Fibroblast of lung (primary cell): ENCODE results near the gene PLVAP. TPM values are rescaled to one million over a fixed set of nuclear protein-coding genes. Genes with fewer than 3 reads are reported as not detected.
A peak's percentile ranks its signal among the peaks of the same experiment; 100 is the strongest.

Experiments
- DNase-seq, 2 donors: peaks; one replicate each; pipeline versions ENCODE4 v3.0.0 to v3.0.0-alpha.2; 2010; ENCODE audit warnings: low read depth in 2 of 2
- H2AFZ ChIP-seq: 2 replicates; pipeline ENCODE4 v1.5.1; 2012; ENCODE audit warnings: low read length, control low read depth, inconsistent platforms
- H3K27ac ChIP-seq: 2 replicates; pipeline ENCODE4 v1.5.1; 2011; ENCODE audit warnings: low read length, control low read depth; ENCODE audit not compliant: insufficient read depth
- H3K27me3 ChIP-seq: 2 replicates; pipeline ENCODE4 v1.5.1; 2011; ENCODE audit warnings: mild to moderate bottlenecking, low read length; ENCODE audit not compliant: control insufficient read depth, insufficient read depth
- H3K36me3 ChIP-seq: 2 replicates; pipeline ENCODE4 v1.5.1; 2011; ENCODE audit warnings: low read length; ENCODE audit not compliant: control insufficient read depth, insufficient read depth
- H3K4me1 ChIP-seq: 2 replicates; pipeline ENCODE4 v1.5.1; 2011; ENCODE audit warnings: low read length; ENCODE audit not compliant: control insufficient read depth, insufficient read depth; ENCODE audit errors: extremely low read depth
- H3K4me2 ChIP-seq: 2 replicates; pipeline ENCODE4 v1.5.1; 2011; ENCODE audit warnings: low read length, control low read depth; ENCODE audit not compliant: insufficient read depth; ENCODE audit errors: extremely low read depth
- H3K4me3 ChIP-seq, 4 experiments: fragments of 200-600 bp in 1 of 4; sonication (generic) in 1 of 4; replicated peaks in 1 of 4; 2 replicates each; pipeline ENCODE4 v1.5.1; 2011 to 2016; ENCODE audit warnings: low read length in 4 of 4, low read depth in 3 of 4, mild to moderate bottlenecking in 3 of 4, control low read depth in 2 of 4, inconsistent platforms in 1 of 4, mixed read lengths in 1 of 4; ENCODE audit not compliant: insufficient read depth in 1 of 4; ENCODE audit errors: control extremely low read depth in 1 of 4
- H3K79me2 ChIP-seq: 2 replicates; pipeline ENCODE4 v1.5.1; 2012; ENCODE audit warnings: mild to moderate bottlenecking, low read length, inconsistent platforms; ENCODE audit not compliant: control insufficient read depth, insufficient read depth
- H3K9ac ChIP-seq: 2 replicates; pipeline ENCODE4 v1.5.1; 2011; ENCODE audit warnings: mild to moderate bottlenecking, low read length, control low read depth; ENCODE audit not compliant: insufficient read depth
- H3K9me3 ChIP-seq: 2 replicates; pipeline ENCODE4 v1.5.1; 2012; ENCODE audit warnings: low read depth, low read length; ENCODE audit not compliant: control insufficient read depth, insufficient read depth
- H4K20me1 ChIP-seq: 2 replicates; pipeline ENCODE4 v1.5.1; 2011; ENCODE audit warnings: low read length; ENCODE audit not compliant: control insufficient read depth, insufficient read depth; ENCODE audit errors: extremely low read depth
- CTCF ChIP-seq, 2 donors: IDR thresholded peaks in 1 of 2; conservative IDR thresholded peaks in 1 of 2; 1 replicate in 1 of 2; 2 replicates in 1 of 2; pipeline ENCODE4 v1.5.1; 2011 to 2012; ENCODE audit warnings: low read length in 2 of 2, control low read depth in 1 of 2, inconsistent platforms in 1 of 2, low read depth in 1 of 2, mild to moderate bottlenecking in 1 of 2
- EZH2 ChIP-seq: IDR thresholded peaks from 2 replicates; pipeline ENCODE4 v1.5.1; 2012; ENCODE audit warnings: low read length, control low read depth, mild to moderate bottlenecking; ENCODE audit errors: missing control alignments
- polyA plus RNA-seq, 2 donors: library from polyadenylated mRNA; depleted of rRNA in 1 of 2; stranded (reverse) in 1 of 2; unstranded in 1 of 2; fragments of >200 nt; gene quantifications; 2 replicates each; pipeline ENCODE4 v1.2.1, GENCODE V29; 2011 to 2012; ENCODE audit warnings: missing spikeins in 1 of 2
- total RNA-seq: library from RNA; depleted of rRNA; stranded (reverse); fragments of >200 nt; gene quantifications from 2 replicates; pipeline ENCODE4 v1.2.1, GENCODE V29; 2014

Gene PLVAP
- total and polyA plus RNA-seq, 2 donors (not counting 1 experiment from before 2014, with no cell fraction given): not detected

- no peaks in the 10 kb centered on the region for H4K20me1 ChIP-seq
- H3K4me2 ChIP-seq: no peak overlapping the region
- H3K27me3 ChIP-seq: no peaks in the 10 kb centered on the region
- TF ChIP-seq CTCF (conservative IDR thresholded peaks at IDR 0.05 in 1 of 2, IDR thresholded peaks at IDR 0.05 in 1 of 2; ENCODE audit: low read depth in 1 of 2, low read length in 2 of 2) (no peak), EZH2 (no peak)
- DNase-seq: peak; percentile 42 to 52
- no peaks in the 10 kb centered on the region for H3K36me3 ChIP-seq
- no peak overlapping the region for H3K4me3 ChIP-seq
- no peak overlapping the region for H3K27ac ChIP-seq
- no peak overlapping the region for H2AFZ ChIP-seq
- no peak overlapping the region for H3K9ac ChIP-seq
- H3K9me3 ChIP-seq: no peaks in the 10 kb centered on the region
- H3K4me1 ChIP-seq: no peaks in the 10 kb centered on the region
- no peaks in the 10 kb centered on the region for H3K79me2 ChIP-seq
Observed at GRCh38 chr19:17332677-17333581, 44.2 kb downstream of the PLVAP start.

- H3K4me2 ChIP-seq: no peak overlapping the region
- H3K9ac ChIP-seq: no peak overlapping the region
- H3K4me1 ChIP-seq: no peaks in the 10 kb centered on the region
- no peaks in the 10 kb centered on the region for H3K27me3 ChIP-seq
- no peak for TF ChIP-seq CTCF (conservative IDR thresholded peaks at IDR 0.05 in 1 of 2, IDR thresholded peaks at IDR 0.05 in 1 of 2; ENCODE audit: low read depth in 1 of 2, low read length in 2 of 2)
- TF ChIP-seq EZH2: no peak
- no peaks in the 10 kb centered on the region for H3K79me2 ChIP-seq
- no peaks in the 10 kb centered on the region for H4K20me1 ChIP-seq
- H2AFZ ChIP-seq: no peak overlapping the region
- peaks cover 3% of the 10 kb centered on the region for H3K36me3 ChIP-seq
- H3K9me3 ChIP-seq: no peaks in the 10 kb centered on the region
- no peak overlapping the region for H3K27ac ChIP-seq
- no peak for DNase-seq
- H3K4me3 ChIP-seq: no peak overlapping the region
Observed at GRCh38 chr19:17332360-17332676, 44.8 kb downstream of the PLVAP start.

GRCh38 chr19:17331045-17331558 lies 46.0 kb downstream of the PLVAP start:
- Histone ChIP-seq H3K4me2 (no peak overlapping the region), H2AFZ (no peak overlapping the region), H3K9ac (no peak overlapping the region), H3K27ac (no peak overlapping the region), H4K20me1 (no peaks in the 10 kb centered on the region), H3K27me3 (no peaks in the 10 kb centered on the region), H3K4me3 (no peak overlapping the region), H3K9me3 (no peaks in the 10 kb centered on the region), H3K4me1 (no peaks in the 10 kb centered on the region), H3K79me2 (no peaks in the 10 kb centered on the region), H3K36me3 (peaks cover 4% of the 10 kb centered on the region)
- no peak for DNase-seq
- no peak for TF ChIP-seq EZH2
- no peak for TF ChIP-seq CTCF (conservative IDR thresholded peaks at IDR 0.05 in 1 of 2, IDR thresholded peaks at IDR 0.05 in 1 of 2; ENCODE audit: low read depth in 1 of 2, low read length in 2 of 2)
